Chondrocyte (in vitro differentiated cells): ENCODE results near the gene TSSK1B. TPM values are rescaled to one million over a fixed set of nuclear protein-coding genes. Genes with fewer than 3 reads are reported as not detected.

ENCODE experiments used
- DNase-seq: peaks from one replicate; pipeline ENCODE4 v3.0.0; 2021; ENCODE audit warnings: mixed read lengths, low spot score
- H3K27ac Mint-ChIP-seq: one replicate; pipeline ENCODE4 v1.8.0; 2021; ENCODE audit warnings: mild to moderate bottlenecking, moderate library complexity, mixed read lengths; ENCODE audit not compliant: unreplicated experiment
- H3K27me3 Mint-ChIP-seq: 2 replicates; pipeline ENCODE4 v1.8.0; 2021; ENCODE audit warnings: low read depth, mixed read lengths
- H3K36me3 Mint-ChIP-seq: 2 replicates; pipeline ENCODE4 v1.8.0; 2021; ENCODE audit warnings: low read depth, mixed read lengths
- H3K4me1 Mint-ChIP-seq: 2 replicates; pipeline ENCODE4 v1.8.0; 2021; ENCODE audit warnings: low read depth, mild to moderate bottlenecking, mixed read lengths
- H3K4me3 Mint-ChIP-seq: one replicate; pipeline ENCODE4 v1.8.0; 2021; ENCODE audit warnings: mild to moderate bottlenecking, moderate library complexity, mixed read lengths; ENCODE audit not compliant: unreplicated experiment
- H3K9me3 Mint-ChIP-seq: 2 replicates; pipeline ENCODE4 v1.8.0; 2021; ENCODE audit warnings: low read depth, mixed read lengths
- total RNA-seq: library from RNA; stranded (reverse); gene quantifications from 3 replicates; pipeline ENCODE4 v1.2.1, GENCODE V29; 2021
- TF ChIP-seq, protein P1 (sequence below): fragments of 200-600 bp; sonication (generic); IDR thresholded peaks from 2 replicates; pipeline ENCODE4 v1.5.0; 2021; ENCODE audit warnings: antibody characterized with exemption, mild to moderate bottlenecking, moderate library complexity

TSSK1B gene
- total RNA-seq, 1 donor from 2014 or later, result 0.10 TPM

DNA sequence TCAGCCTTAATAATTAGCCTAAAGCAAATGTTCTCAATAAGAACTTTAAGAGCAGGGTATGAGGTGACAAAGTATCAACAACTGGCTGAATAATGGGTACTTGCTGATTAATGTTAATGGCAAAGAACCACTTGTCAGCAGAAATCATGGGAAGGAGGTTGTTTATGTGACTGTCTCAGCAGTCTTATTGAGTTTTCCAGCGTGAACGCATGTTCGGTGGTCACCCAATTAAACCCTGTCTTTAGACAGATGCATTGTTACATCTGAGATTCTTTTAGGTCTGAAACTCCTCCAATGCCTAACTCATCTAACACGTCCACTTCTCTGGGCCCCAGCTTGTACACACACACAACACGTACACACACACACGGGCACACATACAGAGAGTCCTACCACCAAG lies 18.2 kb upstream of the TSSK1B start:
- no peak overlapping the region for H3K4me3 Mint-ChIP-seq
- H3K36me3 Mint-ChIP-seq, result no peaks in the 10 kb centered on the region
- no peak for DNase-seq
- no peaks in the 10 kb centered on the region for H3K9me3 Mint-ChIP-seq
- no peaks in the 10 kb centered on the region for H3K27me3 Mint-ChIP-seq
- H3K27ac Mint-ChIP-seq, result no peak overlapping the region
- TF ChIP-seq, protein P1, sequence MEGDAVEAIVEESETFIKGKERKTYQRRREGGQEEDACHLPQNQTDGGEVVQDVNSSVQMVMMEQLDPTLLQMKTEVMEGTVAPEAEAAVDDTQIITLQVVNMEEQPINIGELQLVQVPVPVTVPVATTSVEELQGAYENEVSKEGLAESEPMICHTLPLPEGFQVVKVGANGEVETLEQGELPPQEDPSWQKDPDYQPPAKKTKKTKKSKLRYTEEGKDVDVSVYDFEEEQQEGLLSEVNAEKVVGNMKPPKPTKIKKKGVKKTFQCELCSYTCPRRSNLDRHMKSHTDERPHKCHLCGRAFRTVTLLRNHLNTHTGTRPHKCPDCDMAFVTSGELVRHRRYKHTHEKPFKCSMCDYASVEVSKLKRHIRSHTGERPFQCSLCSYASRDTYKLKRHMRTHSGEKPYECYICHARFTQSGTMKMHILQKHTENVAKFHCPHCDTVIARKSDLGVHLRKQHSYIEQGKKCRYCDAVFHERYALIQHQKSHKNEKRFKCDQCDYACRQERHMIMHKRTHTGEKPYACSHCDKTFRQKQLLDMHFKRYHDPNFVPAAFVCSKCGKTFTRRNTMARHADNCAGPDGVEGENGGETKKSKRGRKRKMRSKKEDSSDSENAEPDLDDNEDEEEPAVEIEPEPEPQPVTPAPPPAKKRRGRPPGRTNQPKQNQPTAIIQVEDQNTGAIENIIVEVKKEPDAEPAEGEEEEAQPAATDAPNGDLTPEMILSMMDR, result no peak
- H3K4me1 Mint-ChIP-seq, result peaks cover 29% of the 10 kb centered on the region

DNA sequence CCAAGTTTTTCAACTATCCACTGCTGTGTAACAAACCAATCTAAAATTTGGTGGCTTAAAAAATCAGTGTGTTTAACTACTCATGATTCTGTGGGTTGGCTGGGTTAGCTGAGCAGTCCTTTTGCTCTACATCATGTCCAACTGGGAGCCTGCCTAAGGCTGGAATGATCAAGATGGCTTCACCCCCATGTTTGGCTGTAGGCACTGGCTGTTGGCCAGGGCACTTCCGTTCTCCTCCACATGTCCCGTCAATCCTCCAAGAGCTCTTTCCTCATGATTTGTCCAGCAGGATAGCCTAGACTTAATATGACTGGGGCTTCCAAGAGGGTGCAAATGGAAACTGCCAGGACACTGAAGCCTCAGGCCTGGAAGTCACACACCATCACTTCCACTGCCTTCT lies 17.0 kb upstream of the TSSK1B start:
- Mint-ChIP-seq H3K36me3 (no peaks in the 10 kb centered on the region), H3K4me1 (peaks cover 33% of the 10 kb centered on the region), H3K27me3 (no peaks in the 10 kb centered on the region), H3K27ac (no peak overlapping the region), H3K4me3 (no peak overlapping the region), H3K9me3 (no peaks in the 10 kb centered on the region)
- TF ChIP-seq, protein P1, result no peak
- DNase-seq, result no peak

DNA sequence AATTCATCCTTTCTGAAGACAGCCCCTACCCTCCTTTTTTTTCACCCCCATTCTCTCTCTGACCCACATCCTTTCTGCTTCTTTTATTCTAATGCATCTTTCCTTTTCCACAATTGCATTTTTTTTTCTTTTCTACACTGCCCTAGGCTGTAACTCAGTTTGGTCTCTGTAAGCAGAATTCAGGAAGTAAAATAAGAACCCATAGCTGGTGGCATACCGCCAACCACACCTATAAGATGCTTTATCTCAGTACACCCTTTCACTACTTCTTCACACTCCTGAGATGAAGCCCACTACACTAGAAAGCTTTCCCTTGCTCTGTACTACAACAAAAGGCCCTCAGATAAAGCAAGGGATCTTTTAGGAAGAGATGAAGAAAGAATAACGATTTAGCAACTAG lies 16.1 kb upstream of the TSSK1B start:
- peaks cover 4% of the 10 kb centered on the region for H3K9me3 Mint-ChIP-seq
- H3K36me3 Mint-ChIP-seq, result no peaks in the 10 kb centered on the region
- TF ChIP-seq, protein P1, result no peak
- H3K4me1 Mint-ChIP-seq, result peaks cover 38% of the 10 kb centered on the region
- H3K27ac Mint-ChIP-seq, result peak overlapping the region; percentile 87
- no peak for DNase-seq
- no peak overlapping the region for H3K4me3 Mint-ChIP-seq
- no peaks in the 10 kb centered on the region for H3K27me3 Mint-ChIP-seq

DNA sequence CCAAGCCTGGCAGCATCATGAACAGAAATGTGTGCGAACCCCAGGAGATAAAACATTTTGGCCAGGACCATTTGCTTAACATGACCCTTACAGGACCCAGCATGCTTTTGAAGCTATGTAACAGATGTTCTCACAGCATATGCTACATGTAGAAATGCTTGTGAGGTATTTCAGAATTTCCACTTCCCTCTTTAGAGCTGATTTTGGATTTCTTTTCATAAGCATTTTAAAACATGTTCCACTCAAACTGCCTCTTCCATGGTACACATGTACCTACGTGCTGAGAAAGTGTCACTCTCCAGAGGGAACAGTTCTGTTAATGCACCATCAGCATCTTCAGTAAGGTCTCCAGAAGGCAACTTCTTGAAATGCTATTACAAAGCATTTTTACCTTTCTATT lies 15.7 kb upstream of the TSSK1B start:
- H3K4me1 Mint-ChIP-seq, result peaks cover 38% of the 10 kb centered on the region
- H3K36me3 Mint-ChIP-seq, result no peaks in the 10 kb centered on the region
- no peak overlapping the region for H3K4me3 Mint-ChIP-seq
- H3K27ac Mint-ChIP-seq, result peak overlapping the region; percentile 87
- H3K27me3 Mint-ChIP-seq, result no peaks in the 10 kb centered on the region
- TF ChIP-seq, protein P1, result no peak
- DNase-seq, result no peak
- peaks cover 8% of the 10 kb centered on the region for H3K9me3 Mint-ChIP-seq

DNA sequence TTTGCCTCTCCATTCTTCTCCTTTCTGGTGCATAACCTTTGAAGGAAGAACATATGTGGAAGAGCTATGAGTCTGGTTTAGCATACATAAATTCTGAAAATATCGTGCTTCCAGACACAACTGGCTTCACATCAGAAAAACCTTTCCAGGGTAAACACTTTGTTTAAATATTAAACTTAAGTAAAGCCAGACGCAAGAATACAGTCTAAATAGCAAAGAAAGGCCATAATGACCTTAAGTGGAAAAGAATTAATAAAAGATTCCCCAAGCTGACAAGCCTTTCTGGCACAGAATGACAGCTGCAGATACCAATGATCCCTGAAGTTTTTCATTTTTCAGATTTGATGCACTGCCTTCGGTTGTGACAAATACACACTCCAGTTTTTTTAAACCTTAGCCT lies 13.5 kb upstream of the TSSK1B start:
- Mint-ChIP-seq H3K36me3 (peaks cover 6% of the 10 kb centered on the region), H3K27me3 (no peaks in the 10 kb centered on the region), H3K9me3 (peaks cover 15% of the 10 kb centered on the region), H3K4me1 (peaks cover 38% of the 10 kb centered on the region), H3K4me3 (no peak overlapping the region), H3K27ac (no peak overlapping the region)
- TF ChIP-seq, protein P1, result no peak
- DNase-seq, result no peak
